ENCODE results near the gene ARPC4. TPM values are rescaled to one million over a fixed set of nuclear protein-coding genes. Genes with fewer than 3 reads are reported as not detected.

ARPC4 gene
- total RNA-seq, 2 experiments from 2014 or later = 237 to 240 TPM

DNA sequence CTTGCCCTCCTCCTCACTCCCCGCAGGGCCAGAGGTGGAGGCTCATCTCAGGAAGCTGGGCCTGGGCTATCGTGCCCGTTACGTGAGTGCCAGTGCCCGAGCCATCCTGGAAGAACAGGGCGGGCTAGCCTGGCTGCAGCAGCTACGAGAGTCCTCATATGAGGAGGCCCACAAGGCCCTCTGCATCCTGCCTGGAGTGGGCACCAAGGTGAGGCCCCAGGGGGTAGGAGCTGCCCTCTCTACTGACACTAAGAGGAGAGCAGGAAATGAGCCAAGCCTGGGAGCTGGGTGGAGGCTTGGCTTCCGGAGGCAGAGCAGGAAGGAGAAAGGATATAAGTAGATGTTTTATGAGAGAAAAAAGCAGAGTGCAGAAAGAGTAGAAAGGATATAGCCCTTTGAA lies 38.2 kb upstream of the ARPC4 start:
- Mint-ChIP-seq H3K4me3 (no peak overlapping the region), H3K9me3 (no peaks in the 10 kb centered on the region), H3K4me1 (ENCODE audit: low read depth) (peaks cover 30% of the 10 kb centered on the region), H3K27ac (peak overlapping the region; percentile 66), H3K36me3 (peaks cover 60% of the 10 kb centered on the region), H3K27me3 (no peaks in the 10 kb centered on the region)
- CTCF ChIA-PET = interaction anchor here (1.5 kb wide), 1 partner anchor 27 kb away, joined by 5 read pairs; no protein-coding TSS in a partner anchor
- intact Hi-C loops (cut with micrococcal nuclease) = loop anchor here (5.0 kb wide), 1 partner anchor 357 kb away; the partner anchor contains the start of gene SETD5
- DNase-seq = no peak
- POLR2A ChIA-PET = interaction anchor here (1.2 kb wide), 1 partner anchor 8 kb away, joined by 4 read pairs; no protein-coding TSS in a partner anchor

- no peak for DNase-seq
- POLR2A ChIA-PET = no interaction called here
- CTCF ChIA-PET = no interaction called here
- Mint-ChIP-seq H3K4me1 (ENCODE audit: low read depth) (peaks cover 15% of the 10 kb centered on the region), H3K27ac (no peak overlapping the region), H3K9me3 (no peaks in the 10 kb centered on the region), H3K36me3 (peaks cover 56% of the 10 kb centered on the region), H3K4me3 (no peak overlapping the region), H3K27me3 (no peaks in the 10 kb centered on the region)
- intact Hi-C loops (cut with micrococcal nuclease) = no loop called here
Measured at GRCh38 chr3:9757427-9757826, 35.5 kb upstream of the ARPC4 start.

- POLR2A ChIA-PET = no interaction called here
- Mint-ChIP-seq H3K27me3 (no peaks in the 10 kb centered on the region), H3K9me3 (no peaks in the 10 kb centered on the region), H3K27ac (no peak overlapping the region), H3K36me3 (peaks cover 42% of the 10 kb centered on the region), H3K4me3 (no peak overlapping the region), H3K4me1 (ENCODE audit: low read depth) (peaks cover 2% of the 10 kb centered on the region)
- intact Hi-C loops (cut with micrococcal nuclease) = no loop called here
- CTCF ChIA-PET = no interaction called here
- DNase-seq = no peak
Measured at GRCh38 chr3:9760779-9761505, 31.9 kb upstream of the ARPC4 start.

DNA sequence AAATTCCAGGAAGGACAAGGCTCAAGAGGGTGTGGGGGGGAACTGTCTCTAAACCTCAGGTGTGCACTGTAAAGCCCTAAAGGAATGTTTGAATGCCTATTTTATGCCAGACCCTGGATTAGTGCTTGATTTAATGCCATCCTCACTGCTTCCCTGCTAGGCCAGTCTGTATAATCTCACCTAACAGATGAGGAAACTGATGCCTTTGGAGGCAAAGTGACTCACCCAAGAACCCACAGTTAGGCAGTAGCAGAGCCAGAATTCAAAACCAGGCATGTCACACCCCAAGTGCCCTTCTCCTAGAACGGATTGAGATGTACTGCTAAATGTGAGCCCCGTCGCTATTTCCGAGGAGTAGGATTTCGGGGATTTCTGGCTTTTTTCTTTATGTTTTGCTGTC lies 31.0 kb upstream of the ARPC4 start:
- H3K27me3 Mint-ChIP-seq = no peaks in the 10 kb centered on the region
- ChIA-PET POLR2A (no interaction called here), CTCF (no interaction called here)
- no peak overlapping the region for H3K4me3 Mint-ChIP-seq
- no peak for DNase-seq
- intact Hi-C loops (cut with micrococcal nuclease) = no loop called here
- H3K4me1 Mint-ChIP-seq (ENCODE audit: low read depth) = peaks cover 4% of the 10 kb centered on the region
- H3K9me3 Mint-ChIP-seq = no peaks in the 10 kb centered on the region
- peaks cover 34% of the 10 kb centered on the region for H3K36me3 Mint-ChIP-seq
- H3K27ac Mint-ChIP-seq = no peak overlapping the region

DNA sequence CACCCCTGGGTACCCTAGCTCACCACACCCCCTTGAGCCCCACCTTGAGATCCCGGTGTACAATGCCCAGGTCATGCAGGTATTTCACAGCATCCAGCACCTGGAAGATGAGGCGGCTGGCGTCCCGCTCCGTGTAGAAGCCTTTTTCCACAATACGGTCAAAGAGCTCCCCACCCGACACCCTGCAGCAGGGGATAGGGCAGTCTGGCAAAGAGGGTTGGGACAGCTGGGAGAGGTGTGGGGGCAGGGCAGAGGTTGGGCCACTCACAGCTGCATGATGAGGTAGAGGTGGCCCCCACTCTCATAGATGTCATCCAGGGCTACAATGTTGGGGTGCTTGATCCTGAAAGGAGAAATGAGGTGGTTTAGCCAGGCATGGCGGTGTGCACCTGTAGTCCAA lies 30.0 kb upstream of the ARPC4 start:
- ChIA-PET CTCF (interaction anchor here (1.0 kb wide), 1 partner anchor 37 kb away, joined by 5 read pairs; no protein-coding TSS in a partner anchor), POLR2A (interaction anchor here (1.1 kb wide), 2 partner anchors 8 to 12 kb away, joined by 3 to 4 read pairs; no protein-coding TSS in a partner anchor)
- intact Hi-C loops (cut with micrococcal nuclease) = no loop called here
- Mint-ChIP-seq H3K9me3 (no peaks in the 10 kb centered on the region), H3K4me3 (no peak overlapping the region), H3K36me3 (peaks cover 33% of the 10 kb centered on the region), H3K27ac (no peak overlapping the region), H3K27me3 (no peaks in the 10 kb centered on the region), H3K4me1 (ENCODE audit: low read depth) (peaks cover 11% of the 10 kb centered on the region)
- DNase-seq = no peak

DNA sequence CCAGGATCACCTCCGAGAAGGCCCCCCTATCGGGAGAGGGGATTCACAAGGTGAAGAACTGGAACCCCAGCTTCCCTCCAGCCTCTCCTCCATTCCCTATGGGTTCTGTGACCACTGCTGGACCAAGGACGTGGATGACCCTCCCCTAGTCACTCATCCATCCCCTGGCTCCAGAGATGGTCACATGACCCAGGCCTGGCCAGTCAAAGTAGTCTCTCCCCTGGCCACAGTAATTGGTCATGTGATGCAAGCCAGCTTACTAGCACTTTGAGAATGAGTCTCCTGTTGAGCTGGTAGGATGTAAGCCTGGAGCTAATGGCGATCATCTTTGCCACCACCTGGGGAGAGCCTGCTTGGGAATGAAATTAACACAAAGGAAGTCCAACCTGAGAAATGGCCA lies 27.0 kb upstream of the ARPC4 start:
- no peak for DNase-seq
- intact Hi-C loops (cut with micrococcal nuclease) = no loop called here
- Mint-ChIP-seq H3K36me3 (peaks cover 14% of the 10 kb centered on the region), H3K9me3 (no peaks in the 10 kb centered on the region), H3K4me3 (no peak overlapping the region), H3K27me3 (no peaks in the 10 kb centered on the region), H3K27ac (no peak overlapping the region), H3K4me1 (ENCODE audit: low read depth) (peaks cover 33% of the 10 kb centered on the region)
- CTCF ChIA-PET = no interaction called here
- POLR2A ChIA-PET = interaction anchor here (1.1 to 1.5 kb wide), 2 partner anchors 27 to 35 kb away, joined by 3 to 4 read pairs; partner anchors contain the start of genes ARPC4 and TADA3

- H3K36me3 Mint-ChIP-seq = peaks cover 7% of the 10 kb centered on the region
Measured at GRCh38 chr3:9767418-9767817, 25.5 kb upstream of the ARPC4 start.

DNA sequence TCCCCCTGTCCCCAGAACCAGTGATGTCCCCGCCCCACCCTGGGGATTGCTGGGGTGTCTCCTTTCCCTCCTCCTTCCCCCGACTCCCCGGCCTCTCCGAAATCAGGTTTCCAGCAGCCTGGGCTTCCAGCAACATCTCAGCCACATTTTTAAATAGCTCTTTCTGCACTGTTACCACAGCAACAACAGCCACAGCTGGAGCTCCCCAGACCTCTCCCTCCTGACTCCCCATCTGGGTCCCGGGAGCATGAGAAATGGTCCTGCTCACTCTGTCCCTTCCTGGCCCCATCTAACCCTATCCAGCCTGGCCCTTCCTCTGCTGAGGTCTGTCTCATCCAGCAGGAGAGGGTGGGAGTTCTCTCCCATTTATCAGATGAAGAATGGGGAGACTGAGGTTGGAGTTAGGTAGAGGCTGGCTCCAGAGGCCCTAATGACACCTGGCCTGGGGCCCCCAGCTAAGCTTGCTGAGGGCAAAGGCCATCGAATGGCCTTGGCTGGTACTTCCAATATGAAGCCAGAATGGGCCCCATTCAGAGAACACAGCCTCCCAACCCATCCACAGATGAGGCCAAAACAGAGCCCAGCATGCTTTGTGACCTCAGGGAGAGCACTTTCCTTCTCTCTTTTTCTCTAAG lies 24.6 kb upstream of the ARPC4 start:
- no peak overlapping the region for H3K27ac Mint-ChIP-seq
- H3K4me1 Mint-ChIP-seq (ENCODE audit: low read depth) = peaks cover 33% of the 10 kb centered on the region
- H3K36me3 Mint-ChIP-seq = peaks cover 7% of the 10 kb centered on the region
- intact Hi-C loops (cut with micrococcal nuclease) = no loop called here
- H3K9me3 Mint-ChIP-seq = no peaks in the 10 kb centered on the region
- ChIA-PET CTCF (no interaction called here), POLR2A (interaction anchor here (0.9 to 2.0 kb wide), 6 partner anchors 10 to 164 kb away, joined by 3 to 7 read pairs (median 4); partner anchors contain the start of genes ARPC4, OGG1 and TADA3)
- H3K4me3 Mint-ChIP-seq = peak overlapping the region; percentile 80
- no peaks in the 10 kb centered on the region for H3K27me3 Mint-ChIP-seq
- DNase-seq = no peak

More at GRCh38 chr3:9767418-9767817, 25.5 kb upstream of the ARPC4 start:
- Mint-ChIP-seq H3K4me3 (no peak overlapping the region), H3K27ac (no peak overlapping the region), H3K27me3 (no peaks in the 10 kb centered on the region), H3K9me3 (no peaks in the 10 kb centered on the region), H3K4me1 (ENCODE audit: low read depth) (peaks cover 33% of the 10 kb centered on the region)
- intact Hi-C loops (cut with micrococcal nuclease) = no loop called here
- ChIA-PET CTCF (interaction anchor here (1.1 kb wide), 1 partner anchor 10 kb away, joined by 3 read pairs; no protein-coding TSS in a partner anchor), POLR2A (interaction anchor here (0.9 to 1.8 kb wide), 2 partner anchors 11 to 25 kb away, joined by 3 to 7 read pairs; partner anchors contain the start of genes ARPC4 and TADA3)
- DNase-seq = no peak

DNA sequence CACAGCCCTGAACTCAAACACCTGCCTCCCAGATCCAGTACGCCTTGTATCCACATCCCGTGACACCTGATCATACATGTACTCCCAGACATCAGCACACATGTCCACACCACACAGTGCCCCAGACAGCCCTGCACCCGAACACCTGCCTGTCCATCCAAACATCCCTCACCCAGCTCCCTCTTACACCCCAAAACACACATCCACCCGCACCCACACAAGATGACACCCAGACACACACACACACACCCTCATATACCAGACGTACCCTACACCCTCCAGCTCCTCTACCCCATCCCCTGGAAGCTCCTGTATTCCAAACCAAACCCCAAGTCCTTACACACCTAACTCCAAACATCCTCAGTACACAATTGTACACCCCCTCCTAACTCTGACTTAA lies 23.9 kb upstream of the ARPC4 start:
- H3K36me3 Mint-ChIP-seq = peaks cover 7% of the 10 kb centered on the region
- peaks cover 33% of the 10 kb centered on the region for H3K4me1 Mint-ChIP-seq (ENCODE audit: low read depth)
- no peak for DNase-seq
- peak overlapping the region; percentile 80 for H3K4me3 Mint-ChIP-seq
- no peaks in the 10 kb centered on the region for H3K27me3 Mint-ChIP-seq
- ChIA-PET POLR2A (interaction anchor here (1.3 to 2.0 kb wide), 5 partner anchors 9 to 164 kb away, joined by 3 to 7 read pairs (median 4); partner anchors contain the start of gene OGG1), CTCF (interaction anchor here (0.5 kb wide), 1 partner anchor 70 kb away, joined by 3 read pairs; no protein-coding TSS in a partner anchor)
- intact Hi-C loops (cut with micrococcal nuclease) = loop anchor here (1.0 kb wide), 1 partner anchor 20 kb away; the partner anchor contains the start of gene OGG1
- peak overlapping the region; percentile 12 for H3K27ac Mint-ChIP-seq
- H3K9me3 Mint-ChIP-seq = no peaks in the 10 kb centered on the region

GRCh38 chr3:9769426-9770275 lies 23.2 kb upstream of the ARPC4 start, which contains the start of gene CAMK1:
Gene CAMK1, minus strand, starts transcription at chr3:9769947. Its CDS starts 2,198 bp downstream, at chr3:9767749.
- Mint-ChIP-seq H3K9me3 (no peaks in the 10 kb centered on the region), H3K4me3 (peak within 1 kb of the TSS; percentile 80), H3K27me3 (no peaks in the 10 kb centered on the region), H3K36me3 (peaks cover 7% of the 10 kb centered on the region), H3K27ac (peak within 1 kb of the TSS; percentile 69), H3K4me1 (ENCODE audit: low read depth) (peaks cover 33% of the 10 kb centered on the region)
- intact Hi-C loops (cut with micrococcal nuclease) = loop anchor here (1.0 kb wide), 2 partner anchors 9 to 20 kb away; partner anchors contain the start of gene OGG1
- CTCF ChIA-PET = interaction anchor here (0.7 kb wide), 1 partner anchor 39 kb away, joined by 4 read pairs; the partner anchor contains the start of gene BRPF1
- DNase-seq = peak; percentile 84
- POLR2A ChIA-PET = interaction anchor here (0.9 to 2.0 kb wide), 9 partner anchors 8 to 551 kb away, joined by 3 to 11 read pairs (median 4); partner anchors contain the start of genes ARPC4, JAGN1, OGG1 and SEC13

GRCh38 chr3:9770276-9770812 lies 22.5 kb upstream of the ARPC4 start:
- ChIA-PET POLR2A (interaction anchor here (0.9 to 2.0 kb wide), 8 partner anchors 8 to 550 kb away, joined by 3 to 11 read pairs (median 4); partner anchors contain the start of genes ARPC4, JAGN1, OGG1 and SEC13), CTCF (interaction anchor here (0.7 kb wide), 1 partner anchor 39 kb away, joined by 4 read pairs; the partner anchor contains the start of gene BRPF1)
- Mint-ChIP-seq H3K27ac (peak overlapping the region; percentile 56), H3K9me3 (no peaks in the 10 kb centered on the region), H3K4me3 (peak overlapping the region; percentile 76), H3K27me3 (no peaks in the 10 kb centered on the region), H3K4me1 (ENCODE audit: low read depth) (peaks cover 32% of the 10 kb centered on the region), H3K36me3 (peaks cover 3% of the 10 kb centered on the region)
- intact Hi-C loops (cut with micrococcal nuclease) = loop anchor here (1.0 kb wide), 1 partner anchor 8 kb away; no protein-coding TSS in a partner anchor
- no peak for DNase-seq

Data from activated CD4-positive, alpha-beta memory T cell treated with anti-CD3 and anti-CD28 coated beads for 36 hours (primary cell).